NCI-H1694 treated with DMSO at 0.1 percent for 48 hours (cell line): Measurements from ENCODE around the gene KCNK3.

ENCODE experiments used
- DNase-seq: peaks from one replicate; lab custom pipeline; 2025; lab: John Stamatoyannopoulos, UW

Gene KCNK3

DNA sequence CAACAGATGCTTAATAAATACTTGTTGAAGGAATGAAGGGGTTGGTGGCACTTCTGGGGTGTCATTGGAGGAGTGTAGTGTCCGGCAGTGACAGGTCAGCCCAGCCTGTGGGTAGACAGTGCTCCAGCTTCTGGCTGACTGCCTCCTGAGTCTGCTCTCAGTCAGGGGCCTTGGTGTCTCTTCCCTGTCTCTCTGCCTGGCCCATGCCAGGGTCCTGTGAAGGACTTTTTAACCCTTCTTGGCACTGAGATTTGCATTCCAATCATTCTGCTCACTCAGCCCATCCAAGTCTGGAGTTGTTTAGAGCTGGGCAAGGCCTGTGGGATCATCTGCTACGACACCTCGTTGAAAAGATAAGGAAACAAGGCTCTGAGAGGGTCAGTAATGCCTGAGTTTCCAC lies 1.4 kb upstream of the KCNK3 start:
- no peak for DNase-seq

DNA sequence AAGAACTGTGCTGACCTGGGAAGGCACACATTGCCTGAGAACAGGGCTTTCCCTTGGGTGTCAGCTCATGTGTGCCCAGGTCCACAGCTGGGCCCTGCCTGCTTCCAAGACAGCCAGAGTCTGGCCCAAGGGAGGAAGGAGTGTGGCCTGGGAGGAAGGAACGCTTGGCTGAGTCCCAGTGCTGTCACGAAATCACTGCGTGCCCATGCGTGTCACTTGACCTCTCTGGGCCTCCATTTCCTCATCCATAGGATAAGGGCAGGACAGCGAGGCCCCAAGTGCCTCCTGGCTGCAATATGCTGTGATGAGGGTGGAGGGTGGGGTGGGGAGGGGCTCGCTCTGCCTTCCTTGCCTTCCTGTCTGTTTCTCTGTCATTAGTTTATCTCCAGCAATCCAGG lies 642 bp upstream of the KCNK3 start:
- no peak for DNase-seq

DNA sequence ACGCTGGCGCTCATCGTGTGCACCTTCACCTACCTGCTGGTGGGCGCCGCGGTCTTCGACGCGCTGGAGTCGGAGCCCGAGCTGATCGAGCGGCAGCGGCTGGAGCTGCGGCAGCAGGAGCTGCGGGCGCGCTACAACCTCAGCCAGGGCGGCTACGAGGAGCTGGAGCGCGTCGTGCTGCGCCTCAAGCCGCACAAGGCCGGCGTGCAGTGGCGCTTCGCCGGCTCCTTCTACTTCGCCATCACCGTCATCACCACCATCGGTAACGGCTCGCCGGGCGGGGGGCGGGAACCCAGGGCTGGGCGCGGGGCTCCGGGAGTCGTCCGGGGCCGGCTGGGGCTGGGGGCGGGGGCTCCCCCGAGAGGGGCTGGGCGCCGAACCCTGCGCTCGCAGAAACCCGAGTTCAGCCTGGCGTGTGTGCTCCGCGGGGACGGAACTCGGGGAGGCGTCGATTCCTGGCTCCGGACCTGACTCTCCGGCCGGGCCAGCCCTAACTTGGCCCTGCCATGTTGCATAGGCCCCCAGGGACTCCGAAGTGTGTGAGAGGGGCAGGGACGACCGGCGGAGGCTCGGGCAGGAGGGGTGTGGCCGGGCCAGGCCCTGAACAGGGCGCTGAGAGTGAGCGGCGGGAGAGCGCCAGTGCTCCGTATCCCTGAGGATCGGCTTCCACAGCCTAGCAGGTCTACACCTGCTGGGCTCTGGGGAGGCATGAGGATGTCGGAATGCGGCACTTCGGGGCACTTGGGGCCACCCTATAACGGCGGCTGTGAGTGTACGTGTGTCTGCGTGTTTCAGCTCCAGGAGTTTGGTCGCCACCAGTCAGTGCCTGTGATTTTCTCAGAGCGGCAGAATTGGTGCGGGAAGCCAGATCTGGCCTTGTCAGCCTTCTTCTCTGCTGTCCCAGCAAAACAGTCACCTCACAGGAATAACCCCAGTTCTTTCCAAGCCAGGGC lies 651 bp downstream of the KCNK3 start:
- DNase-seq = no peak

DNA sequence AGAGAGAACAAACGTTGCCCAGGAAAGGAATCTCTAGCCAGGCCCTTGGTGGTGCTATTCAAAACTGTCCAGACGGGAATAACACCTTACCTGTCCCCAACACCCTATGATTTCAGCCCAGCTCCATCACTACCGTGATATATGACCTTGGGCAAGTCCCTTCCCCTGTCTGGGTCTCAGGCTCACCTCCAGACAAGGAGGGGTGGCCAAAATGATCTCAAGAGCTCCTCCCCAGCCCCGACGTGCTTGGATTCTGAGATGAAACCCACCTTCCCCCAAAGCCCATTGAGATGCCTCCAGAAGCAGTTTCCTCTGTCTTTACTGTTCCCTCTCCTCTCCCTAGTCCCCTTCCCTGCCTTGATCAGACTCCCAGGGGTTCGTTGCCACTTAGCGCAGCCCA lies 1.5 kb downstream of the KCNK3 start:
- DNase-seq = no peak

GRCh38 chr2:26696351-26696816 lies 3.9 kb downstream of the KCNK3 start:
- DNase-seq = no peak

GRCh38 chr2:26697425-26697824 lies 4.9 kb downstream of the KCNK3 start:
- no peak for DNase-seq

- no peak for DNase-seq
Measured at GRCh38 chr2:26699295-26699694, 6.8 kb downstream of the KCNK3 start.

DNA sequence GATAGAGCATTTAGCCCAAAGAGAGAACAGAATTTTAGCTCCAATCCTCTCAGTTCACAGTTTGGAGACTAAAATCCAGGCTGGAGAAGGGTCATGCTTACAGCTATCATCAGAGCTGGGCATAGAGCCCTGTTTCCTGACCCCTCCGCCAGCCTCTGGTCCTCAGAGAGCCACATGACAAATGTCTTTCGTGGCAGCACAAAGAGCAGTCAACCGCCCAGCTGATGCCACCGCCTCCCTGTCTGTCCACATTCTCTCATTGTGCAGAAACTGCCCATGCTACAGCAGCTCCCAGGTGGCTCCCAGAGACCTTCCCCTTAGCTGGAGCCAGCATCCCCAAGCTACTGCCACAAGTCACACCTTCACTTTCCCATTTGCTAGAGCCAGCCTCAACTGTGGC lies 7.6 kb downstream of the KCNK3 start:
- no peak for DNase-seq

GRCh38 chr2:26701596-26701995 lies 9.1 kb downstream of the KCNK3 start:
- DNase-seq = no peak

DNA sequence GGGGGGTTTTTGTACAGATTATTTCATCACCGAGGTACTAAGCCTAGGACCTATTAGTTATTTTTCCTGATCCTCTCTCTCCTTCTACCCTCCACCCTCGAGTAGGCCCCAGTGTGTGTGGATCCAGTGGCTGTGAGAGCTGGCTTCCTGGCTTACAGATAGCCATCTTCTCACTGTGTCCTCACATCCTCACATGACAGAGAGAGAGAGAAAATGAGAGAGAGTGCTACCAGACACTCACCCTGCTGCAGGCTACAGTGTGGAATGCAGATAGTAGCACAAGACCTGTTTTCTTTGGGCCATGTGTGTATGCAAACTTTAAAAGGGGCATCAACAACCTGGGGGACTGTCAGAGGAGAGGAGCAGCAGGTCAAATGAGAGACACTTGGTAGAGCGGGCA lies 9.5 kb downstream of the KCNK3 start:
- no peak for DNase-seq

DNA sequence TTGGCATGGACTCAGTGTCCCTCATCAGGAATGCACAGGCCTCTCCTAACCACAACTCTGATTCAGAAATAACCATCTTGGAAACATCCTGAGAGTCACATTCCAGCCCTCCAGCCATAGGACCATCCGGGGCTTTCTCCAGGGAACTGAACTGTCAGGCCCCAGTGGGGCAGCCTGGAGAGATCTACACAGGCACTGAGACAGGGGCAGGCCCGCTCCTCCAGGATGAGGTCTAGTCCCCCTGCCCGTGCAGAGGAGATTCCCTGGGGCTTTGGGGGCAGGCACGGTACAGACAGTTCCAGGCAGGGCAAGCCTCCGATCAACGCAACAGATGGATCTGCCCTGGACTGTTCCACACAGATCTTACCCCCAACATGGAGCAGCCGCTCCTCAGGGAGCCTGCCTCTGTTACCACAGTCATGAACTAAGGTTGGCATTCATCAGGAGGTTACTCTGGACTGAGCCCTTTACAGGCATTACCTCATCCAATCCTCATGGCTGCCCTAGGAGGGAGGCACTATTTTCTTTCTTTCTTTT lies 12.0 kb downstream of the KCNK3 start:
- no peak for DNase-seq

DNA sequence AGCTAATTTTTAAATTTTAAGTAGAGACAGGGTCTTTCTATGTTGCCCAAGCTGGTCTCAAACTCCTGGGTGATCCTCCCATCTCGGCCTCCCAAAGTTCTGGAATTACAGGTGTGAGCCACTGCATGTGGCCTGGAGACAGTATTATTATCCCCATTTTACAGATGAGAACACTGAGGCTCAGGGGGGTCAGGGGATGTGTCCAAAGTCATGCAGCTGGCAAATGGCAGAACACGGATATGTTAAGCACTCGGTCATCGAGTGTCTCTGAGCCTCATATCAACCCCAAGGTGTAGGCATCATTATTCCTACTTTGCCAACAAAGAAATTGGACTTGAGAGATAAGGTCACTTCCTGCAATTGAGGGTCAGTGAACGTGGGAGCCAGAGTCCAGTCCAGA lies 12.6 kb downstream of the KCNK3 start:
- DNase-seq = no peak

DNA sequence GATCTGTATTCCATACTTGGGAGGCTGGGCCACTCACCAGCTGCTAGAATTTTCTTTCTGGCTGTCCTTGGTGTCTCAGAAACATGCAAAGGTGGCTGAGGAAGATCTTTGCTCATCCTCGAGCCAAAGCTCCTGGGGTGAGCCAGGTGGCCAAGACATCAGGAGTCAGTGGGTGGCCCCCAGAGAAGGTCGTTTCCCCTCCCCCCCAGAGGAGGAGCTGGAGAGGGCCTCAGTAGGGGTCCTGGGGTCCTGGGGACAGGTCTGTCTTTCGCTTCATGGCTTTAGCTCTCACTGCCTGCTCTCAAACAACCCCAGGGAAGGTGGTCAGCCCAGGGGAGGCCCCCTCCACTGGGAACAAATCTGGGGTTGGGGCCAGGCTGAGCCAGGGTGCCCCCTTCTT lies 13.6 kb downstream of the KCNK3 start:
- DNase-seq = no peak

DNA sequence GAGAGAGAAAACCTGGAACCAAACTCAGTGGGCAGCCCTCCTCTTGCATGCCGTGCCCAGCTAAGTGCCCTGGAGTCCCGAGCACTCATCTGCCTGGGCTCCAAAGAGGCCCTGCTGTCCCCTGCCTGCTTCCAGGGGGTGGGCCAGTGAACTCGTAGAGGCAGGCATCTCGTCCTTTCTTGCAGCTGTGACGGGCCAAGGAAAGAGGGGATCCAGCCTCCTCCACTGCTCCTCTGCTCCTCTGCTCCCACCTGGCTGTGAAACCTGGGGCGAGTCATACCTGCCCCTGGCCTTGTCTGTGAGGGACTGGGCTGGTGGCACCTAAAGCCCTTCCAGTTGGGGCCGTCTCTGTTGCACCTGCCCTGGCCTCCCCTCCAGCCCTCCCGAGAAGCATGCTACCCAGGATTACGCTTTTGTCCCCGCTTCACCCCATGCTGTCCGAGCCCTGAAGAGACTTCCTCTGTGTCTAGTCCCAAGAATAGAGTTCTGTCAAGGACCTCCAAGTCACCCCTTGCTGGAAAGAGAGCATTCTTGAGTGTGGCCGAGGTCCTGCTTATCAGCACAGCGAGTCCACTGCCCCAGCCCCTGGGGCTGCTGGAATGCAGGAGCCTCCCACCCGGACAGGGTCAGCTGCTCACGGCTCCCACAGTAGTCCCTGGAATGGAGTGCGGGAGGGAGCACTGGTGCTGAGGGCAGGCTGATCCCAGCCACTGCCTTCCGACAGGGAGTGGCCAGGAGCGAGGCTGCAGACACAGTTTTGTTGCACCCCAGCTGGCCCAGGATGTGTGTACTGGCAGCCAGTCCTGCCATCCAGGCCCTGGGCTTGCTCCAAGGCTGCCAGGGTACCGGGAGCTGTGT lies 14.3 kb downstream of the KCNK3 start:
- DNase-seq = no peak

DNA sequence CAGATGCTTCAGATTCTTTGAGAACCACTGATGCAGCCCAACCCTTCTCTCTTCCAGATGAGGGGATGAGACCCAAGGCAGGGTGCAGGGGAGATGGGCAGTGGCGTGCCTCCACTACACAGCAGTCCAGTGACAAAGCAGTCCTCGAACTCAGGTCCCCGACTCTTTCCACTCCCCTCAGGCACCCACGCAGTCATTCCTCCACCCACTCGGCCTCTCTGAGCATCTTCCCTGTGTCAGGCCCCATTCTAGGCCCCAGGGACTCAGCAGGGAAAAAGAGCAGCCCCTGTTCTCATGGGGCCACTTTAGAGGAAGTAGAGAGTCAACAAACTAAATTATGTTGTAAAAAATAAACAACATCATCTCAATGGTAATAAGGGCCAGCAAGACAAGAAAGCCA lies 15.2 kb downstream of the KCNK3 start:
- no peak for DNase-seq

GRCh38 chr2:26708457-26708856 lies 15.9 kb downstream of the KCNK3 start:
- no peak for DNase-seq

DNA sequence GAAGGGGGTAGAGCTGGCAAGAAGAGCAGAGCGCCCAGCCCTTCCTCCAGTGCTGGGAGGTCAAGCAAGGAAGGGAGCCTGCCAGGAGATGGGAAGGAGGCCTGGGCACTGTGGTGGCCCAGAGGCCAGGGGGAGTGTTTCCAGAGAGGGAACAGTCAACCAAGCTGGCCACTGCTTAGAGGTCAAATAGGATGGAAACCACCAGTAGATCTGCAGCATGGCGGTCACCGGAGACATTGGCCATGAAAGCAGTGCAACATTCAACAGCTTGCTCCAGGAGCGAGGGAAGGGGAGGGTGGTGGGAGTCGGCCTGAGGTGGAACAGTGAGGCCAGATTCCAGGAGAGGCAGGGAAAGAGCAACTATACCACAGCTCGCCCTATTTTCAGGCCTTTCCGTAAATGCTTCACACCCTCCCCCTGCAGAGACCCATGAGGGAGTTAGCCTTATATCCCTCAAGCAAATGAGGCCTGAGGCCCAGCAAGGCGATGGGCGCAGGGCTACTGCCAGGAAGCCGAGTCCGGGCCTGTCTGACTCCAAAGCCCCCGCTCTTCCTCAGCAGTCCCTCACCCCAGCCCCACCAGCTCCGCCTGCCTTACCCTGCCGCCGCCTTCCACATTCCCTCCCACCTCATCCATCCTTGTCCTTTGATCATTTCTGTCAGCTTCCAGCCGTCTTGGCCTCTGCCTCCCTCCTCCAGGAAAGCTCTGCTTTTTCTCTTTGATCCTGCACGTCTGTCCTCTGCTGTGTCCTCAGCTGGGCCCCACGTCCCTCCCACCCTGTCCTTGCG lies 17.0 kb downstream of the KCNK3 start:
- DNase-seq = no peak

DNA sequence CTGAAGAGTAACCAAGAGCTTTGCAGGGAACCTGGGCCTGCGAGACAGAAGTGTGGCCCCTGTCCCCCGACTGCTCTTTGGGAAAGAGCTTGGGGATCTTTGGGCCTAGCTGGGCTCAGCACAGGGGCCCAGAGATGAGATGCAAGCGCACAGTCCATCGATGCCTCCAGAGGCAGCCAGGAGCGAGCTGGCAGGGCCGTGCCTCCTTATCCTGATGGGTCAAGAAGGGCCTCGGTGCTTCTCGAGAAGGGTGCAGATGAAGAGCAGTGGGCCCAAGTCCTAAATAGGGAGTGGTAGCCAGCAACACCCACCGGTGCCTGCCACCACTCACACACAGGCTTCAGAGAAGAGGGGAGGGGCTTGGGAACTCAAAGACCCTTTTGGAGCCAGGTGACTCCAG lies 17.6 kb downstream of the KCNK3 start:
- DNase-seq = no peak

DNA sequence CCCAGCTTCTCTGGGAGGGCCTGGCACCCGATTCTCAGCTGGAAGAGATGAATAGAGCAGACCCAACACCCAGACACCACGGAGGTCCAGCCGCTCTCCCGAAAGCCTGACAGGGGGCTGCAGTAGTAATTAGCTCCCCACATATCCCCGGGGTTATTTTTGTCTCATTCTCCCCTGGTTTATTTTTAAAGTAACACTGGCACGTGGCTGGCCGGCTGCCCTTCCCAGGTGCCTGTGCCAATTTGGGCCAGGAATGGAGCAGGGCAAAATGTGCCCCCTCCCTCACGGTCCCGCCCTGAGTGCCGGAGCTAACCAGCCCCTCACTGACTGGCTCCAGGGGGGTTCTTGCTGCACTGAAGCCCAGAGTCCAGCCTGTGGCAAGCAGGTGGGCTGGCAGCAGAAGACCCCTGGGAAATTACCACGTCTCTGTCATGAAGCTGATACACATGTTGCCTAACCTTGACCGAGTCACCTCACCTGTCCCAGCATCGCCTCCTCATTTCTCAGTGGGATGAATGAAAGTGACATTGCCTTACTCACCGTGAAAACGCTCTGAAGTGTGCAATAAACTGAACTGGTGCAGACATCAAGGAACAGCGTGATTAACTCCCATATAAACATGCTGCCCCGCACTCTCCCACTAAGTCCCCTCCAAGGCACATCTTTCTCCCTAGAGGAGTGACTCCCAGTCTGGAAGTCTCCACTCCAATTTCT lies 18.4 kb downstream of the KCNK3 start:
- no peak for DNase-seq

DNA sequence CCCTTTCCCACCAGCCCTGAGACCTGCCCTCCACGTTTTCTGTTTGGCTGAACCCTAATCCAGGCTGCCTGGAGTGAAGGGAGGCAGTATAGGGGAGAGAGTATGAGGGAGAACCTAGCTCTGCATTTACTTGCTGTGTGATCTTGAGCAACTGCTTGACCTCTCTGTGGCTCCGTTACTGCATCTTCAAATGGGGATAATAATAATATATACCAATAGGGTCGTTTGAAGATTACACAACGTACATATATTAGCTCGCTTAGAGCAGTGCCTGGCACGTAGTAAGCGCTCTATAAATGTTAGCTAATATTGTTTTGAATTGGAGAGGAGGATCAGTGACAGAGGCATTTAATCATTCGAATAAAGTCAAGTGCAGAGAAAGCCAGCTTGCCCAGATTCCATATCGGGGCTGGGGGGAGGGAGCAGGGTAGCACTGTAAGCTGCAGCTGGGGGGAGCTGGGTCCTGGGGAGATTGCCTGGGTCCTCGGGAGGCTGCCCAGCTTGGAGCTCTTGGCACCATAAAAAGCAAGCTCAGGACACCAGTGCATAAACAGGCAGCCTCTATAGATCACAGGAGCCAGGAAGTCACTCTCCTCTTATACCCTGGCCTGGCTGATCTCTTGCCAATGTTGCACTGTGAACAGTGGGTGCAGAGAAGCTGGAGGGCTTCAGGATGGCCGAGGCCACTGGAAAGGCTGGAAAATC lies 19.1 kb downstream of the KCNK3 start:
- no peak for DNase-seq
